ENCODE data around the gene MTR.
"Not testable (repeated sequence)": the region's sequence is repeated elsewhere in the genome, so short reads cannot be mapped to it uniquely, and the experiment has no call there.

The MTR gene

GRCh38 chr1:236908669-236909068 is 113.6 kb downstream of the MTR start:
- DNase-seq, result no peak

- DNase-seq, result not testable (repeated sequence)
Observed at GRCh38 chr1:236911047-236911446, 116.0 kb downstream of the MTR start.

DNA sequence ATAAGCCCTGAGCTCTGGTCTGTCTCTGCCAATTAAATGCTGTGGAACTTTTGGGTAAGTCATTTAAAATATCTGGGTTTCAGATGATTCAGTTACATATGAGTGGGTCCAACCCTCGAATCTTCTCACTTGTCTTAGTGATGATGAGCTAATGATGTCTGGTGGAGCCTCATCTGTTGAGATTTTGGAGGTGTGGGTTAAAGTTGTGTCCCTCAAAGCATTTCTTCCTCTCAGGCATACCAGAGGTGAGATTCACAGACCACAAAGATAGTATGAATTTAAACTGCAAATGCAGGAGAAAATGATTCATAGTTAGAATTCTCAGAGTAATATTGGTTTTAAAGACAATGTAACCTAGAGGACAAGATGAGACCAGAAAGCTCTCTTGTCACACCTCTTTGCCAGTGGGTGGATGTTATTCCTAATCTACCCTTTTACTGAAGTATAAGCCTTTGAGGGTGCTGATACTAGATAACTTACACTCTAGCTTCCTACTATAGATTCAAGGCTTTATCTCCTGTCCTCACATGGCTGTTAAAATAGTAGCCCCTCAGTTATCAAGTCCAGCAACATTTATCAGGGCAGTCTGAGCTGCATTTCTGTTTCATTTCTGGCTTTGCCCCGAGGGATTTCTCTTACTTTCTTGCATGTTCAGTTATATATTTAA is 118.4 kb downstream of the MTR start:
- DNase-seq, result no peak

- DNase-seq, result no peak
Observed at GRCh38 chr1:236914375-236914774, 119.3 kb downstream of the MTR start.

DNA sequence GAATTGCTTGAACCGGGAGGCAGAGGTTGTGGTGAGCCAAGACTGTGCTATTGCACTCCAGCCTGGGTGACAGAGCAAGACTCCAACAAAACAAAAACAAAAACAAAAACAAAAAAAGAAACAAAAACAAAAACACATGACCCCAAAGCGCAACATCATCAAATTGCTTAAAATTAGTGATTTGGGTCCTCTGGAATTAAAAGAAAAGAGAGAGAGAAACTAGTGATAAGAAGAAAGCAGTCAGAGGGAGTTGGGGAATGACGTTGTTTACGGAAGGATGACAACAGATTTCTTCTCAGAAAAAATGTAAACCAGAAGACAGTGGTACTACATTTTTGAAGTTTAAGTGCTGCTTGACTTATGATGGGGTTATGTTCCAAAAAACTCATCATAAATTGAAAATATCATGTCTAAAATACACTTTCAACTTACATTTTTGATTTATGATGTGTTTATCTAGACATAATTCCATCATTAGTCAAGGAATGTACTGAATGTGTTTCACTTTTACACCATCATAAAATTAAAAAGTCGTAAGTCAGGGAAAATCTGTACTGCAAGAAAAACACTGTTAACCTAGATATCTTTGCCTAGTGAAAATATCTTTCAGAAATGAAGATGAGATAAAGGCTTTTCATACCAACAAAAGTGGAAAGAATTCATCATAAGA is 121.2 kb downstream of the MTR start:
- no peak for DNase-seq

DNA sequence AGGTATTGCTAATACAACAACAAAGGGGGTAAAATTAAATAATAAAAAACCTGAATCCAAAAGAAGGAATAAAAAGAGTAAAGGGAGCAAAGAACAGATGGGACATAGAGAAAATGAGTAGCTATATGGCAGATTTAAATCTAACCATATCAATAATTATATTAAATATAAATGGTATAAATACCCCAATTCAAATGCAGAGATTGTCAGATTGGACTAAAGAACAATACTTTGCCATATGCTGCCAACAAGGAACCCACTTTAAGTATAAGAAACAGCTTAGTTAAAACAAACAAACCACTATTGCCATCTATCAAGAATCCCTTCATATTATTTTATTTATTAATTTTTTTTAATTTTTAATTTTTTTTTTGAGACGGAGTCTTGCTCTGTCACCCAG is 122.4 kb downstream of the MTR start:
- DNase-seq, result no peak

- no peak for DNase-seq
Observed at GRCh38 chr1:236920286-236920894, 125.3 kb downstream of the MTR start.

- DNase-seq, result no peak
Observed at GRCh38 chr1:236921610-236922009, 126.5 kb downstream of the MTR start.

DNA sequence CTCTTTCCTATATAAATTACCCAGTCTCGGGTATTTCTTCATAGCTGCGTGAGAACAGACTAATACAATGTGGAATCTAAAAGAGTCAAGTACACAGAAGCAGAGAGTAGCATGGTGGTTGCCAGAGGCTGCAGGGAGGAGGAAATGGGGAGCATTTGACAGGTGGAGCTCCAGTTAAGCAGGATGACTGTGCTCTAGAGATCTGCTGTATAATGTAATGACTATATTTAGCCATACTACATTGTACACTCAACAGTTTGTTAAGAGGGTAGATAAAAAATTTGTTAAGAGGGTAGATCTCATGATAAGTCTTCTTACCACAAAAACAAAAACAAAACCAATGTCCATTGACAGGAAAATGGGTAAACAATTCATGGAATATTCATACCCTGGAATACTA is 127.1 kb downstream of the MTR start:
- DNase-seq, result no peak

DNA sequence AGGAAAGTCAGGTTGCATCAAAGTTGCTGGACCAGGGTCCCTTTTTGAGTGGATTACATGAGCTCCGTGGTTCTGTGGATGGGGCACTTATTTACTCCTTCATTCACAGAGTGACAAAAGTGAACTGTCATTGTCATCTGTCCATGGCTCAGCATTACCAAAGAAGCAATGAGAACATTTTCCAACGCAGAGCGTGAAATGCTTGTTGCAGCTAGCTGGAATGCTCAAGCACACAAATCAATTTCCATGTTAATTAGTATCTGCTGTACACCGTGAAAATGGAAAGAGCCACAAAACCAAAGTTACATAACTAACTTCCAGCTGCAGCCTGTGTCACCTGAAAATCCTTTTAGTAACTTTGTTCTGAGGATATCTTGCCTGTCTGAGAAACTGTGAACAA is 130.3 kb downstream of the MTR start:
- DNase-seq, result no peak

DNA sequence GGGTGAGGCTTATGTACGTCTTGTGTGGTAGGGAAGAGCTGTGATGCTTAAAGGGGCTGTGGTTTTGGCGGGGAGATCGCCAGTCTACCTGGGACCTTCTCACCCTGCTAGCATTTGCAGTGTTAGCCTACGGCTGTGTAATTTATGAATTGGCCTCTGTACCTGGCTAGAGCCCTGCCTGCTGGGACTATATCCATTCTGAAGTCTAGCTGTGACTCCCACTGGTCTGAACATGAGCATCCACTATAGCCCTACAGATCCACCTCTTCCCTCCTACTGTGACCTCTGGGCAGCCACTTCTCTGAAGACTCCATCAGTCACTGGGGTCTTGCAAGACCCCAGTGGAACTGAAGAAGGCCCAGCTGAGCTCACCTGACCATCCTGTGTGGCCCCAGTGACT is 135.4 kb downstream of the MTR start:
- no peak for DNase-seq

GRCh38 chr1:236938760-236939159 is 143.7 kb downstream of the MTR start:
- DNase-seq, result no peak

DNA sequence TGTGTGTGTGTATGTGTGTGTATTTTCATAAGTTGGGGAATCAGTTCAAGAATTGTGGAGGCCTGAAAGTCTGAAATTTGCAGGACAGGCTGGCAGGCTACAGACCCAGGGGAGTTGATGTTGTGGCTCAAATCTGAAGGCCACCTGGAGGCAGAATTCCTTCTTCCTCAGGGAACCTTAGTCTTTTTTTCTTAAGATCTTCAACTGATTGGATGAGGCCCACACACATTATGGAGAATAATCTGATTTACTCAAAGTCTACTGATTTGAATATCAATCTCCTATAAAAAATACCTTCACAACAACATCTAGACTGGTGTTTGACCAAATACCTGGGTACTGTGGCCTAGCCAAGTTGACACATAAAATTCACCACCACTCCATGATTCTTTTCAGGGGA is 147.3 kb downstream of the MTR start:
- DNase-seq, result no peak

- DNase-seq, result no peak
Observed at GRCh38 chr1:236944556-236944955, 149.5 kb downstream of the MTR start.

DNA sequence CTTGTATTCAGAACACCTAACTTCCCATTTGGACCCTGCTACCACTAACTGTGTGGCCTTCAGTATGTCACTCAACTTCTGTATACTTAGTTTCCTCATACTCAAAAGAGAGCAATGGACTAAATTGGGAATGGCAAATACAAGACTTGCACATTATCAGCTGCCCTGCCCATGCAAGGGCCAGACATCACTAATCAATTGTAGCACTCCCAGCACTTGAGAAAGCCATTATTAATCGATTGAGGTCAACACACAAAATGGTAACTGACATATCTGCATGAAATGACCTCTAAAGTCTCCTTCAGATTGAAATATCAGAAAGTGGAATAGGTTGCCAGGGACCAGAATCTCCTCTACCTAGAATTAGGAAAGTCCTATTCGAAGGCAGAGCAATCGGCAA is 149.9 kb downstream of the MTR start:
- DNase-seq, result no peak

DNA sequence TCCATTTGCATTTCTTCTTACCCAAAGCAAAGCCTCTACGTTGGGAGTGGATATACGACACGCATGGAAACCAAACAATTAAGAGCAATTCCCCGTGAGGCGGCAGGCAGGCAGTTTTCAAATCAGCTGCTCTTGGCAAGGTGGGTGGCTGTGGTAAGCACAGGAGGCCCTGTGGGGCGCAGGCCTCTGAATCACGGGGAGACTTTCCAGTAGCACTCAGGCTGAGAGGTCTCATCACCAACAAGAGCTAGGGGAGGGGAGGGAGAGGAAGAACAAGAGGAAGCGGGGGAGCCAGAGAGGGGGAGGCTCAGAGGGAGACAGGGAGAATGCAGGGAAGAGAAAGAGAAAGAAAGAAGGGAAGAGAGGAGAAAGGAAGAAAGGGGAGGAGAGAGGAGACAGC is 152.7 kb downstream of the MTR start:
- no peak for DNase-seq

DNA sequence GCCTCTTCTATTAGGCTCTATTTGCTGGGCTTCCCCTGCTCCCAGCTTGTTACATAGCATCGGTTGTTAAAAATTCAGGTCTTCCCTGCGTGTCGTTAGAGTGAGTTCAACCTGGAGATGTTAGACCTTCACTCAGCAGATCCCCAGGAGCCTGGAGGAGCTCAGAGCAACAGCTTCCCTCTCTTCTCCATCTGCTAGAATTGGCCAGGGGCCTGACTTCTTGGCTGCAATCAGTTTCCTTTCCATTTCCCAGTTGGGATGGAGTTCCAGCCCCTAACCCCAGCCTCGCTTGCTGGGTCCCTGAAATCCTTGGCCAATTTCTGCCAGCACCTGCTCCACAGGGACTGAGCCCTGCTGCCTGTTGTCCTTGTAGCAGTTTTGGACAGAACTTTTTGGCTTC is 153.3 kb downstream of the MTR start:
- no peak for DNase-seq

DNA sequence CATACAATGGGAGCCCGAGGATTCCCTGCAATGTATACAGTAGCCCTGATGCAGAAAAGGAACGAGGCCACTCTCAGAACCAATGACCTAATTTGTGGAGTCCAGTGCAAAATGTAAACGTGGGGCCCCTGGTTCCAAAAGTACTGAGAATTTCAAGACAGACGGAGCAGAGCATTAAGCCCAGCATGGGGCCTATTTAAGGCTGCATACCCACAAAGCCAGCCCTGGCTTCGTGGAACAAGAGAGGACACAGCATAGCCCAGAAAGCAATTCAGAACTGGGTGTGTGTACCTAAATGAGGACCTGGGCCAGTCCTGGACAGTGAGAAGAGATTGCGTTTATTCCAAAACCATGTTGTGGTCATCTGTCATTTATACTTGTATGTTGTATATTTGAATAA is 153.9 kb downstream of the MTR start:
- no peak for DNase-seq

GRCh38 chr1:236950365-236950764 is 155.3 kb downstream of the MTR start:
- DNase-seq, result no peak

DNA sequence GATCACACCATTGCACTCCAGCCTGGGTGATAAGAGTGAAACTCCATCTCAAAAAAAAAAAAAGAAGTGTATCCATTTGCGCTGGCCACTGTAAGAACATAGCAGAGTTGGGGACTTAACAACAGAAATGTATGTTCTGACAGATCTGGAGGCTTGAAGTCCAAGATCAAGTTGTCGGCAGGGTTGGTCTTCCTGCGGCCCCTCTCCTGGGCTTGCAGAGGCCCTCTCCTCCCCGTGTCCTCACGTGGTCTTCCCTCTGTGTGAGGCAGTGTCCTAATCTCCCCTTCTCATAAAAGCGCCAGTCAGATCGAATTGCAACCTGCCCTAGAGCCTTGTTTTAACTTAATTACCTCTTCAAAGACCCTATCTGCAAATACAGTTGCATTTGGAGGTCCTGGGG is 156.6 kb downstream of the MTR start:
- DNase-seq, result no peak

DNA sequence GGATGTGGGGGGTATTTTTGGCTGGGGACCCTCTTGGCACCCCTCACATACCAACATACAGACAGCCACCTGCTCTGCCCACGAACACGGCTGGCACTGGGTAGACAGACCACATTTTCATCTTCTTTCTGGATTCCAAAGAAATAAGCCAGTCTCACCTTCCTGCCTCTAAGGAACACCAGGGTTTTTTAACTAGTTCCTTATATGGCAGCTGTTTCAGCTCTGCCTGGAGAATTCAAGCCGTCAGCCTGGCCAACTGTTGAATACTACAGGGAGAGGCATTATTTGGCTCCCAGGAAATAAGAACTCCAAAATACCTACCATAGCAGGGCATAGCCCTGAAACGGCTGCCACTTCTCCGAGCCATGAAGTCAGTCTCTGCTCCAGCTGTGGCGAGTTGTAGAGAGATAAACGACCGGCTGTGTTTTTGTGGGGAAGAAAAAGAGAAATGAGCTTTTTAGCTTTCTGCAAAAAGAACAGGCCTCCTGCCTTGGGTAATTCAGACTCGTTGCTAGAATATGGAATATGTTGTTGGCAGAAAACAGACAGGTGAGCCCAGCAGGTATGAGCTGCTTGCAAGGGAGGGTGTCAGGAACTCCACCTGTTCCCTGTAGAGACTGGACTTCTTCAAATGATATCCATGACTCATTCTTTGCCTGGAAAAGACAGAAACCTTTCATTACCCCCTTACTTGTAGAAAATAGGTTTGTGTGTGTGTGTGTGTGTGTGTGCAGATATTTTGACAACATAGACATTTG is 157.3 kb downstream of the MTR start:
- DNase-seq, result no peak

DNA sequence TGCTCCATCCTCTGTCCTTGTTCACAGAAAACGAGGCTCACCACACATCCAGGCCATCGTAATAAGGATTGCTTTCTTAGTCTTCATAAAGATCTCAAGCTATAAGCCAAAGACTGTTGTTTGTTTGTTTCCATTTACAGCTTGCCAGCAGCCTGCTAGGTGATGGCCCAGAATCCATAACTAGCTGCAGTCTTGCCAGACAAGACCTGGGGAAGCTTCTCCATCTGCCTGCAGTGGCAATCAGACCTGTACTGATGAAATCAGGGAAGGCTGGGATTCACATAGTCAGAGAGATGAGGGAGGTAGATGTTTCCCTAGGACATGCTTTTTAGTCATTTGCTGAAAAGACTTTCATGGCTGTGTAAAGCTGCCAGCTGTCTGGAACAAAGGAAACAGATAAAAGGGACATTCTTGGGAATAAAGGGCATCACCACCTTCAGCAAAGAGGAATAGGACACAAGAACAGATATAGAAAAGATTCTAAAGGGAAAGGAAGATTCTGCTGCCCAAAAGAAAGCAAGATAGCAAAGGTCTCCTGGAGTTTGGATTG is 158.1 kb downstream of the MTR start:
- DNase-seq, result no peak
